Measurements from ENCODE around the gene TNK2. TPM values are rescaled to one million over a fixed set of nuclear protein-coding genes. Genes with fewer than 3 reads are reported as not detected.

The TNK2 gene
- total and polyA plus RNA-seq, 2 donors (not counting 3 experiments of a cell fraction or from before 2014, with no cell fraction given), result 18.6 to 71.6 TPM

DNA sequence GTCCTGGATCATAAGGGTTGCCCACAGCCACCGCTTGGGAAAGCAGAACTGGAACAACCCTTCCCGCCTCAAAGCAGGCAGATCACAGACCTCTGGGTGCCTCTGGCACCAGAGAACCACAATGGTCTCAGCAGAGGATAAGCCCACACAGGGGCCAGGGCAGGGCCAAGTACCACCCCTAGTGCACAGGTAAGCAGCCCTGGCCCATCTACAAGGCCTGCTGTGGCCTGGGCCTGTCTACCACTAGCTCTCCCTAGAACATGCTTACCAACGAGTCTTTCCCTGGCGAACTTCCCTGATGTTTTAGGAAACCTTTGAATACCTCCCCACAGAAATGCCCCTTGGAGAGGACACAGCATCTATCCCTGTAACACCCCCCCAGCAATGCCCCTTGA, 28.3 kb downstream of the TNK2 start:
- no peak overlapping the region for H3K9ac ChIP-seq (replicated peaks; ENCODE audit: extremely low read depth, insufficient read depth, low read length)
- H3K9me1 ChIP-seq (replicated peaks; ENCODE audit: control insufficient read depth, extremely low read depth, insufficient read depth, low read length), result no peaks in the 10 kb centered on the region
- FAIRE-seq, result no peak
- H3K36me3 ChIP-seq (ENCODE audit: control insufficient read depth in 2 of 2, extremely low read depth in 1 of 2, insufficient read depth in 2 of 2, low read length in 2 of 2), result peaks cover 0 to 42% of the 10 kb centered on the region in 2 experiments
- H3K4me3 ChIP-seq (replicated peaks in 1 of 3; ENCODE audit: insufficient read depth in 1 of 3, low read depth in 1 of 3, low read length in 3 of 3), result no peak overlapping the region
- dilution Hi-C loops (cut with MboI; ENCODE audit: extremely low pct_ligation_motif_present, low sequenced_read_pairs), result no loop called here
- H3K4me2 ChIP-seq (ENCODE audit: insufficient read depth, low read length), result no peak overlapping the region
- H3K27ac ChIP-seq (ENCODE audit: insufficient read depth, low read depth, low read length), result no peak overlapping the region
- intact Hi-C loops (cut with micrococcal nuclease), result no loop called here
- ChIA-PET CTCF (interaction anchor here (1.0 to 1.3 kb wide), 2 partner anchors 14 to 17 kb away, joined by 3 to 4 read pairs; no protein-coding TSS in a partner anchor), POLR2A (no interaction called here)
- no peaks in the 10 kb centered on the region for H4K20me1 ChIP-seq (replicated peaks; ENCODE audit: control insufficient read depth, extremely low read depth, insufficient read depth, low read length)
- TF ChIP-seq MYC (IDR thresholded peaks at IDR 0.05; ENCODE audit: low read depth, low read length), result no peak
- TF ChIP-seq EZH2 (IDR thresholded peaks at IDR 0.05; ENCODE audit: borderline replicate concordance, low read depth, low read length, severe bottlenecking), result no peak
- no peak for TF ChIP-seq FOS (IDR thresholded peaks at IDR 0.05; ENCODE audit: borderline replicate concordance, insufficient read depth, low read length)
- no peak for TF ChIP-seq POLR2AphosphoS5 (IDR thresholded peaks at IDR 0.05; ENCODE audit: insufficient read depth, low read depth, low read length)
- no peaks in the 10 kb centered on the region for H3K27me3 ChIP-seq (ENCODE audit: control insufficient read depth in 2 of 2, insufficient read depth in 2 of 2, low read length in 2 of 2)
- no peaks in the 10 kb centered on the region for H3K79me2 ChIP-seq (ENCODE audit: control insufficient read depth, insufficient read depth, low read length)
- H2AFZ ChIP-seq (ENCODE audit: low read depth, low read length), result no peak overlapping the region
- H3K9me3 ChIP-seq (replicated peaks; ENCODE audit: control insufficient read depth, insufficient read depth, low read length), result no peaks in the 10 kb centered on the region
- no TSS peak for BruUV-seq (replicated peaks)
- DNase-seq (ENCODE audit: low read depth, low spot score), result no peak
- peaks cover 5% of the 10 kb centered on the region for H3K4me1 ChIP-seq (ENCODE audit: control insufficient read depth, extremely low read depth, insufficient read depth, low read length)

GRCh38 chr3:195879416-195880036, 28.8 kb downstream of the TNK2 start:
- dilution Hi-C loops (cut with MboI; ENCODE audit: extremely low pct_ligation_motif_present, low sequenced_read_pairs), result no loop called here
- H3K4me2 ChIP-seq (ENCODE audit: insufficient read depth, low read length), result no peak overlapping the region
- TSS peak; percentile 8 for BruUV-seq (replicated peaks)
- ChIA-PET POLR2A (no interaction called here), CTCF (interaction anchor here (1.0 to 1.3 kb wide), 2 partner anchors 15 to 16 kb away, joined by 3 to 4 read pairs; no protein-coding TSS in a partner anchor)
- no peak for FAIRE-seq
- no peak for DNase-seq (ENCODE audit: low read depth, low spot score)
- H3K27ac ChIP-seq (ENCODE audit: insufficient read depth, low read depth, low read length), result no peak overlapping the region
- H3K79me2 ChIP-seq (ENCODE audit: control insufficient read depth, insufficient read depth, low read length), result no peaks in the 10 kb centered on the region
- intact Hi-C loops (cut with micrococcal nuclease), result no loop called here
- H3K27me3 ChIP-seq (ENCODE audit: control insufficient read depth in 2 of 2, insufficient read depth in 2 of 2, low read length in 2 of 2), result no peaks in the 10 kb centered on the region
- H3K4me3 ChIP-seq (replicated peaks in 1 of 3; ENCODE audit: insufficient read depth in 1 of 3, low read depth in 1 of 3, low read length in 3 of 3), result no peak overlapping the region
- no peak overlapping the region for H2AFZ ChIP-seq (ENCODE audit: low read depth, low read length)
- H4K20me1 ChIP-seq (replicated peaks; ENCODE audit: control insufficient read depth, extremely low read depth, insufficient read depth, low read length), result no peaks in the 10 kb centered on the region
- peaks cover under 1% of the 10 kb centered on the region for H3K4me1 ChIP-seq (ENCODE audit: control insufficient read depth, extremely low read depth, insufficient read depth, low read length)
- TF ChIP-seq GATA2 (IDR thresholded peaks at IDR 0.05; ENCODE audit: insufficient read depth, insufficient read length, low read depth, low read length), result no peak
- TF ChIP-seq MAX (IDR thresholded peaks at IDR 0.05; ENCODE audit: insufficient read depth, insufficient read length), result no peak
- TF ChIP-seq FOS (IDR thresholded peaks at IDR 0.05; ENCODE audit: borderline replicate concordance, insufficient read depth, low read length), result no peak
- no peak for TF ChIP-seq JUN (IDR thresholded peaks at IDR 0.05; ENCODE audit: borderline replicate concordance, insufficient read depth, insufficient read length, low read depth)
- no peak for TF ChIP-seq EZH2 (IDR thresholded peaks at IDR 0.05; ENCODE audit: borderline replicate concordance, low read depth, low read length, severe bottlenecking)
- TF ChIP-seq, protein P1, sequence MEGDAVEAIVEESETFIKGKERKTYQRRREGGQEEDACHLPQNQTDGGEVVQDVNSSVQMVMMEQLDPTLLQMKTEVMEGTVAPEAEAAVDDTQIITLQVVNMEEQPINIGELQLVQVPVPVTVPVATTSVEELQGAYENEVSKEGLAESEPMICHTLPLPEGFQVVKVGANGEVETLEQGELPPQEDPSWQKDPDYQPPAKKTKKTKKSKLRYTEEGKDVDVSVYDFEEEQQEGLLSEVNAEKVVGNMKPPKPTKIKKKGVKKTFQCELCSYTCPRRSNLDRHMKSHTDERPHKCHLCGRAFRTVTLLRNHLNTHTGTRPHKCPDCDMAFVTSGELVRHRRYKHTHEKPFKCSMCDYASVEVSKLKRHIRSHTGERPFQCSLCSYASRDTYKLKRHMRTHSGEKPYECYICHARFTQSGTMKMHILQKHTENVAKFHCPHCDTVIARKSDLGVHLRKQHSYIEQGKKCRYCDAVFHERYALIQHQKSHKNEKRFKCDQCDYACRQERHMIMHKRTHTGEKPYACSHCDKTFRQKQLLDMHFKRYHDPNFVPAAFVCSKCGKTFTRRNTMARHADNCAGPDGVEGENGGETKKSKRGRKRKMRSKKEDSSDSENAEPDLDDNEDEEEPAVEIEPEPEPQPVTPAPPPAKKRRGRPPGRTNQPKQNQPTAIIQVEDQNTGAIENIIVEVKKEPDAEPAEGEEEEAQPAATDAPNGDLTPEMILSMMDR (IDR thresholded peaks at IDR 0.05; ENCODE audit: extremely low read depth in 1 of 2, insufficient read depth in 1 of 2, low read depth in 1 of 2, low read length in 2 of 2), result no peak
- no peak for TF ChIP-seq MYC (IDR thresholded peaks at IDR 0.05; ENCODE audit: low read depth, low read length)
- TF ChIP-seq POLR2AphosphoS5 (IDR thresholded peaks at IDR 0.05; ENCODE audit: insufficient read depth, low read depth, low read length), result no peak
- TF ChIP-seq POLR2A (IDR thresholded peaks at IDR 0.05; ENCODE audit: low read depth, low read length), result no peak
- peaks cover 0 to 42% of the 10 kb centered on the region in 2 experiments for H3K36me3 ChIP-seq (ENCODE audit: control insufficient read depth in 2 of 2, extremely low read depth in 1 of 2, insufficient read depth in 2 of 2, low read length in 2 of 2)
- H3K9me1 ChIP-seq (replicated peaks; ENCODE audit: control insufficient read depth, extremely low read depth, insufficient read depth, low read length), result no peaks in the 10 kb centered on the region
- no peaks in the 10 kb centered on the region for H3K9me3 ChIP-seq (replicated peaks; ENCODE audit: control insufficient read depth, insufficient read depth, low read length)
- no peak overlapping the region for H3K9ac ChIP-seq (replicated peaks; ENCODE audit: extremely low read depth, insufficient read depth, low read length)

Data from endothelial cell of umbilical vein (primary cell).